Measurements from ENCODE around the gene CIAO2B.

GRCh38 chr16:66894055-66894454 lies 40.1 kb downstream of the CIAO2B start:
- TF ChIP-seq POLR2A (IDR thresholded peaks at IDR 0.05) (no peak), CTCF (IDR thresholded peaks at IDR 0.05 in 4 of 5, conservative IDR thresholded peaks at IDR 0.05 in 1 of 5) (no peak)

Data from gastrocnemius medialis (tissue), 4 donors.